Measurements from ENCODE around the gene TP53RK.

GRCh38 chr20:46638134-46638897 is 50.9 kb downstream of the TP53RK start:
- TF ChIP-seq, protein P1, sequence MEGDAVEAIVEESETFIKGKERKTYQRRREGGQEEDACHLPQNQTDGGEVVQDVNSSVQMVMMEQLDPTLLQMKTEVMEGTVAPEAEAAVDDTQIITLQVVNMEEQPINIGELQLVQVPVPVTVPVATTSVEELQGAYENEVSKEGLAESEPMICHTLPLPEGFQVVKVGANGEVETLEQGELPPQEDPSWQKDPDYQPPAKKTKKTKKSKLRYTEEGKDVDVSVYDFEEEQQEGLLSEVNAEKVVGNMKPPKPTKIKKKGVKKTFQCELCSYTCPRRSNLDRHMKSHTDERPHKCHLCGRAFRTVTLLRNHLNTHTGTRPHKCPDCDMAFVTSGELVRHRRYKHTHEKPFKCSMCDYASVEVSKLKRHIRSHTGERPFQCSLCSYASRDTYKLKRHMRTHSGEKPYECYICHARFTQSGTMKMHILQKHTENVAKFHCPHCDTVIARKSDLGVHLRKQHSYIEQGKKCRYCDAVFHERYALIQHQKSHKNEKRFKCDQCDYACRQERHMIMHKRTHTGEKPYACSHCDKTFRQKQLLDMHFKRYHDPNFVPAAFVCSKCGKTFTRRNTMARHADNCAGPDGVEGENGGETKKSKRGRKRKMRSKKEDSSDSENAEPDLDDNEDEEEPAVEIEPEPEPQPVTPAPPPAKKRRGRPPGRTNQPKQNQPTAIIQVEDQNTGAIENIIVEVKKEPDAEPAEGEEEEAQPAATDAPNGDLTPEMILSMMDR (IDR thresholded peaks at IDR 0.05; ENCODE audit: poor library complexity, severe bottlenecking): no peak
- no peak for TF ChIP-seq POLR2AphosphoS5 (IDR thresholded peaks at IDR 0.05)
- TF ChIP-seq MXI1 (conservative IDR thresholded peaks at IDR 0.05; ENCODE audit: poor library complexity, severe bottlenecking): no peak
- TF ChIP-seq EP300 (conservative IDR thresholded peaks at IDR 0.05; ENCODE audit: poor library complexity, severe bottlenecking): no peak
- no peak for TF ChIP-seq TAF1 (IDR thresholded peaks at IDR 0.05; ENCODE audit: low read depth)
- no peak for TF ChIP-seq EZH2 (IDR thresholded peaks at IDR 0.05; ENCODE audit: borderline replicate concordance, insufficient read depth, low read length, poor library complexity, severe bottlenecking)
